Measurements from ENCODE around the gene EDN1. TPM values are rescaled to one million over a fixed set of nuclear protein-coding genes. Genes with fewer than 3 reads are reported as not detected.

The EDN1 gene
- total and polyA plus RNA-seq, 9 of the 15 experiments (the other 6 are each of a cell fraction or from before 2014, with no cell fraction given), result 0.03 to 0.06 TPM; not detected in 7

DNA sequence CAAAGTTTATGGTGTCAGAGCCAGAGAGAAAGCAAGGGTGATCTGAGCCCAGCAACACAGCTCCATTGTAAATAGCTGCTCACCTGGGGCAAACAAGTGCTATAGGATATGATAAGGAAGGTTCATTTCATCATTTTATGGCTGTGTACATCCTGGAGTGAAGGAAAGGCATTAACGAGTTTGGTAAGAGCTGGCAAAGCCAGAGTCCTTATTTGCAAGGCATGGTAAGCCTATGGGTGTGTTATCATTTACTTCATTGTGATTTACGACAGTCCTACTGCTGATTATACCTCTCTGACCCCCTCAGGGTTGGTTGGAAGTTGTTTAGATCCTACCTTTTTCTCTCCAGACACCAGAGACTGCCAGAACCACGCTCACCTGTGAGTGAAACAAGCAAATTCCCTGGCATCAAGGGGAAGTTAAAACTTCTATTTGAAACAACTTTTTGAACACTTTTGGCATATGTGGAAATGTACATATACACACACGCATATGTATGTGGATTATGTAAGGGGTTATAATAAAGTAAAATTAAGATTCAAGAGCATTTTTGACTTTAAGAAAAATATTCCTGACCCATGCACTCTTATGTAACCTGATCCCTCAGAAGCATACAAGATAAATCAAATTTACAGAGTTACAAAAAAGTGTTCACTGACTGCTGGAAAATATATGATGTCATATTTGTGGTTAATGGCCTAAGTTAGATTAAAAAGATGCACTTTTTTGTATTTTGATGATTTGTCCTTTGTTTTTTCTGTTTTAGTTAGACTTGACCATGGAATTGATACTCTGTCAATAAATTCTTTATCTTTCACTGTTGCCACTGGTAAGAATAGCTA, 40.4 kb upstream of the EDN1 start:
- H3K9me1 ChIP-seq (ENCODE audit: control insufficient read depth, insufficient read depth, low read length), result no peaks in the 10 kb centered on the region
- POLR2A ChIA-PET, result interaction anchor here (1.4 kb wide), 1 partner anchor 18 kb away, joined by 3 read pairs; no protein-coding TSS in a partner anchor
- no peaks in the 10 kb centered on the region for H3K4me1 ChIP-seq (replicated peaks in 1 of 2; ENCODE audit: control insufficient read depth in 2 of 2, insufficient read depth in 2 of 2, low read length in 2 of 2)
- in situ Hi-C loops (cut with MboI) (no loop called here), intact Hi-C loops (cut with micrococcal nuclease) (no loop called here)
- H3K27ac ChIP-seq (ENCODE audit: extremely low read depth, low read depth, low read length), result no peak overlapping the region
- no peak overlapping the region for H3K4me2 ChIP-seq (ENCODE audit: insufficient read depth, low read length)
- no peaks in the 10 kb centered on the region for H3K27me3 ChIP-seq (ENCODE audit: control insufficient read depth in 2 of 2, insufficient read depth in 2 of 2, low read length in 2 of 2)
- DNase-seq (ENCODE audit: extremely low read depth in 1 of 4, low spot score in 3 of 4), result no peak
- peak; percentile 44 for FAIRE-seq
- no TSS peak for BruUV-seq (replicated peaks)
- CTCF ChIA-PET (ENCODE audit: low intra/inter-chr PET ratio), result no interaction called here
- no peak overlapping the region for H3K4me3 ChIP-seq
- H3K36me3 ChIP-seq (ENCODE audit: control insufficient read depth, insufficient read depth, low read length), result no peaks in the 10 kb centered on the region
- H3K79me2 ChIP-seq (ENCODE audit: control insufficient read depth, insufficient read depth, low read length), result no peaks in the 10 kb centered on the region
- H4K20me1 ChIP-seq (replicated peaks; ENCODE audit: control insufficient read depth, insufficient read depth, low read length), result no peaks in the 10 kb centered on the region
- ATAC-seq, result no peak
- WGBS (ENCODE audit: insufficient coverage, low coverage, missing lambda C conversion rate), result 1% methylated on average over 4 of the region's 4 CpGs
- no peaks in the 10 kb centered on the region for H3K9me3 ChIP-seq (replicated peaks; ENCODE audit: control insufficient read depth, insufficient read depth, low read depth, low read length)
- no peak overlapping the region for H3K9ac ChIP-seq (ENCODE audit: insufficient read depth in 1 of 2, low read depth in 2 of 2, low read length in 2 of 2)
- H2AFZ ChIP-seq (ENCODE audit: low read depth, low read length), result no peak overlapping the region
- TF ChIP-seq, protein P1, sequence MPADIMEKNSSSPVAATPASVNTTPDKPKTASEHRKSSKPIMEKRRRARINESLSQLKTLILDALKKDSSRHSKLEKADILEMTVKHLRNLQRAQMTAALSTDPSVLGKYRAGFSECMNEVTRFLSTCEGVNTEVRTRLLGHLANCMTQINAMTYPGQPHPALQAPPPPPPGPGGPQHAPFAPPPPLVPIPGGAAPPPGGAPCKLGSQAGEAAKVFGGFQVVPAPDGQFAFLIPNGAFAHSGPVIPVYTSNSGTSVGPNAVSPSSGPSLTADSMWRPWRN (IDR thresholded peaks at IDR 0.05; ENCODE audit: low read depth), result no peak
- TF ChIP-seq, protein P2, sequence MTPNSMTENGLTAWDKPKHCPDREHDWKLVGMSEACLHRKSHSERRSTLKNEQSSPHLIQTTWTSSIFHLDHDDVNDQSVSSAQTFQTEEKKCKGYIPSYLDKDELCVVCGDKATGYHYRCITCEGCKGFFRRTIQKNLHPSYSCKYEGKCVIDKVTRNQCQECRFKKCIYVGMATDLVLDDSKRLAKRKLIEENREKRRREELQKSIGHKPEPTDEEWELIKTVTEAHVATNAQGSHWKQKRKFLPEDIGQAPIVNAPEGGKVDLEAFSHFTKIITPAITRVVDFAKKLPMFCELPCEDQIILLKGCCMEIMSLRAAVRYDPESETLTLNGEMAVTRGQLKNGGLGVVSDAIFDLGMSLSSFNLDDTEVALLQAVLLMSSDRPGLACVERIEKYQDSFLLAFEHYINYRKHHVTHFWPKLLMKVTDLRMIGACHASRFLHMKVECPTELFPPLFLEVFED (CRISPR knock-in tag; conservative IDR thresholded peaks at IDR 0.05), result no peak
- TF ChIP-seq ERF (CRISPR knock-in tag; IDR thresholded peaks at IDR 0.05), result no peak
- TF ChIP-seq RCOR1 (IDR thresholded peaks at IDR 0.05; ENCODE audit: borderline replicate concordance in 1 of 2, low read depth in 2 of 2, low read length in 2 of 2), result no peak
- no peak for TF ChIP-seq FOXK1 (CRISPR knock-in tag; IDR thresholded peaks at IDR 0.05; ENCODE audit: borderline replicate concordance)
- TF ChIP-seq BCOR (IDR thresholded peaks at IDR 0.05), result no peak
- no peak for TF ChIP-seq TEAD2 (tag; IDR thresholded peaks at IDR 0.05)
- no peak for TF ChIP-seq ZEB2 (IDR thresholded peaks at IDR 0.05)
- no peak for TF ChIP-seq ZNF764 (CRISPR knock-in tag; IDR thresholded peaks at IDR 0.05; ENCODE audit: low read depth)
- TF ChIP-seq ZNF133 (CRISPR knock-in tag; IDR thresholded peaks at IDR 0.05), result no peak
- no peak for TF ChIP-seq ZNF134 (CRISPR knock-in tag; conservative IDR thresholded peaks at IDR 0.05)
- no peak for TF ChIP-seq SUPT5H (IDR thresholded peaks at IDR 0.05)
- TF ChIP-seq, protein P3, sequence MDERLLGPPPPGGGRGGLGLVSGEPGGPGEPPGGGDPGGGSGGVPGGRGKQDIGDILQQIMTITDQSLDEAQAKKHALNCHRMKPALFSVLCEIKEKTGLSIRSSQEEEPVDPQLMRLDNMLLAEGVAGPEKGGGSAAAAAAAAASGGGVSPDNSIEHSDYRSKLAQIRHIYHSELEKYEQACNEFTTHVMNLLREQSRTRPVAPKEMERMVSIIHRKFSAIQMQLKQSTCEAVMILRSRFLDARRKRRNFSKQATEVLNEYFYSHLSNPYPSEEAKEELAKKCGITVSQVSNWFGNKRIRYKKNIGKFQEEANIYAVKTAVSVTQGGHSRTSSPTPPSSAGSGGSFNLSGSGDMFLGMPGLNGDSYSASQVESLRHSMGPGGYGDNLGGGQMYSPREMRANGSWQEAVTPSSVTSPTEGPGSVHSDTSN (CRISPR knock-in tag; IDR thresholded peaks at IDR 0.05; ENCODE audit: low read depth), result no peak
- TF ChIP-seq, protein P3 (tag; conservative IDR thresholded peaks at IDR 0.05; ENCODE audit: low read depth), result no peak
- no peak for TF ChIP-seq KLF6 (CRISPR knock-in tag; IDR thresholded peaks at IDR 0.05; ENCODE audit: borderline replicate concordance)
